Endothelial cell of umbilical vein (primary cell): ENCODE data around the gene PLEKHJ1. TPM values are rescaled to one million over a fixed set of nuclear protein-coding genes. Genes with fewer than 3 reads are reported as not detected.

Experiments used
- BruUV-seq: library from RNA; stranded (reverse); fragments of 400-500 nt; replicated peaks from 2 replicates; lab custom pipeline; 2021; lab: Mats Ljungman, UMichigan
- CTCF ChIA-PET: fragments of 300-600, 350-600 bp; sonication (Branson Sonifier 250); formaldehyde crosslinking; loops from one replicate; lab custom pipeline; 2021; ENCODE audit warnings: antibody characterized with exemption, inconsistent platforms; lab: Charles Lee
- POLR2A ChIA-PET: fragments of 300-600, 350-600 bp; sonication (Branson Sonifier 250); formaldehyde crosslinking; loops from one replicate; lab custom pipeline; 2021; ENCODE audit warnings: antibody characterized with exemption, inconsistent platforms; lab: Charles Lee
- DNase-seq: peaks from one replicate; pipeline ENCODE4 v3.0.0-alpha.2; 2011; ENCODE audit warnings: low read depth, low spot score
- FAIRE-seq: peaks from 2 replicates; lab custom pipeline; 2011; peaks lifted over from hg19 to GRCh38; lab: Jason Lieb, UNC
- H2AFZ ChIP-seq: 2 replicates; pipeline ENCODE4 v1.6.0; 2012; ENCODE audit warnings: low read depth, low read length, control low read depth, inconsistent platforms
- H3K27ac ChIP-seq: 2 replicates; pipeline ENCODE4 v1.5.1; 2011; ENCODE audit warnings: low read depth, mild to moderate bottlenecking, control low read depth, low read length, moderate library complexity; ENCODE audit not compliant: insufficient read depth
- H3K27me3 ChIP-seq, 2 experiments: 2 replicates each; pipeline versions ENCODE4 v1.6.0 to v1.6.1; 2011; ENCODE audit warnings: low read length in 2 of 2, mixed read lengths in 1 of 2; ENCODE audit not compliant: control insufficient read depth in 2 of 2, insufficient read depth in 2 of 2
- H3K36me3 ChIP-seq, 2 experiments: 2 replicates in 1 of 2; 3 replicates in 1 of 2; pipeline ENCODE4 v1.5.1; 2011; ENCODE audit warnings: low read length in 2 of 2, mild to moderate bottlenecking in 1 of 2, moderate library complexity in 1 of 2; ENCODE audit not compliant: control insufficient read depth in 2 of 2, insufficient read depth in 2 of 2; ENCODE audit errors: extremely low read depth in 1 of 2
- H3K4me1 ChIP-seq: 3 replicates; pipeline ENCODE4 v1.5.1; 2011; ENCODE audit warnings: mild to moderate bottlenecking, low read length; ENCODE audit not compliant: control insufficient read depth, insufficient read depth; ENCODE audit errors: extremely low read depth
- H3K4me2 ChIP-seq: 2 replicates; pipeline ENCODE4 v1.6.1; 2011; ENCODE audit warnings: low read length, control low read depth, mixed read lengths; ENCODE audit not compliant: insufficient read depth
- H3K4me3 ChIP-seq, 3 experiments: fragments of 200-600 bp in 1 of 3; sonication (generic), shearing (Covaris generic) in 1 of 3; replicated peaks in 1 of 3; 2 replicates each; pipeline ENCODE4 v1.5.1; 2011 to 2016; ENCODE audit warnings: control low read depth in 3 of 3, low read length in 3 of 3, mild to moderate bottlenecking in 2 of 3, inconsistent platforms in 1 of 3, low read depth in 1 of 3, moderate library complexity in 1 of 3; ENCODE audit not compliant: insufficient read depth in 1 of 3
- H3K79me2 ChIP-seq: 2 replicates; pipeline ENCODE4 v1.6.0; 2012; ENCODE audit warnings: low read length, inconsistent platforms; ENCODE audit not compliant: control insufficient read depth, insufficient read depth
- H3K9ac ChIP-seq: replicated peaks from 2 replicates; pipeline ENCODE3; 2011; ENCODE audit warnings: low read length, control low read depth; ENCODE audit not compliant: insufficient read depth; ENCODE audit errors: extremely low read depth
- H3K9me1 ChIP-seq: replicated peaks from 3 replicates; pipeline ENCODE4 v1.6.0; 2011; ENCODE audit warnings: mild to moderate bottlenecking, low read length; ENCODE audit not compliant: control insufficient read depth, insufficient read depth; ENCODE audit errors: extremely low read depth
- H3K9me3 ChIP-seq: replicated peaks from 2 replicates; pipeline ENCODE4 v1.5.1; 2012; ENCODE audit warnings: low read length, inconsistent platforms; ENCODE audit not compliant: control insufficient read depth, insufficient read depth
- H4K20me1 ChIP-seq: replicated peaks from 2 replicates; pipeline ENCODE3; 2011; ENCODE audit warnings: mild to moderate bottlenecking, low read length; ENCODE audit not compliant: control insufficient read depth, insufficient read depth; ENCODE audit errors: extremely low read depth
- EZH2 ChIP-seq: IDR thresholded peaks from 2 replicates; pipeline ENCODE4 v1.6.1; 2012; ENCODE audit warnings: borderline replicate concordance, low read depth, mild to moderate bottlenecking, moderate library complexity, low read length, inconsistent platforms; ENCODE audit not compliant: severe bottlenecking
- FOS ChIP-seq: IDR thresholded peaks from 2 replicates; pipeline ENCODE4 v1.6.1; 2011; ENCODE audit warnings: mild to moderate bottlenecking, low read length, moderate library complexity, borderline replicate concordance; ENCODE audit not compliant: insufficient read depth
- GATA2 ChIP-seq: IDR thresholded peaks from 2 replicates; pipeline ENCODE4 v1.7.0; 2011; ENCODE audit warnings: low read depth, mild to moderate bottlenecking, moderate library complexity, mixed read lengths, low read length; ENCODE audit not compliant: insufficient read length, insufficient read depth
- JUN ChIP-seq: IDR thresholded peaks from 2 replicates; pipeline ENCODE4 v1.6.1; 2011; ENCODE audit warnings: borderline replicate concordance, low read depth; ENCODE audit not compliant: insufficient read length, insufficient read depth
- MAX ChIP-seq: IDR thresholded peaks from 2 replicates; pipeline ENCODE4 v1.6.1; 2011; ENCODE audit not compliant: insufficient read depth, insufficient read length
- MYC ChIP-seq: IDR thresholded peaks from one replicate; pipeline ENCODE4 v1.6.1; 2011; ENCODE audit warnings: mild to moderate bottlenecking, low read depth, low read length
- POLR2A ChIP-seq: IDR thresholded peaks from 2 replicates; pipeline ENCODE4 v1.6.1; 2012; ENCODE audit warnings: low read depth, mild to moderate bottlenecking, control low read depth, low read length
- POLR2AphosphoS5 ChIP-seq: IDR thresholded peaks from 2 replicates; pipeline ENCODE4 v1.6.1; 2012; ENCODE audit warnings: low read depth, mild to moderate bottlenecking, control low read depth, low read length, moderate library complexity; ENCODE audit not compliant: insufficient read depth
- dilution Hi-C: fragments of 300-500 bp; cut with MboI; formaldehyde crosslinking; loops from one replicate; pipeline ENCODE4 v1.15.0; 2019; ENCODE audit warnings: low sequenced_read_pairs; ENCODE audit not compliant: extremely low pct_ligation_motif_present
- intact Hi-C: fragments of 100-400 bp; cut with micrococcal nuclease; formaldehyde crosslinking; loops from one replicate; pipeline ENCODE4 v1.10.0; 2022
- polyA plus RNA-seq, 4 experiments: library from polyadenylated mRNA; depleted of rRNA in 3 of 4; stranded (reverse) in 3 of 4; unstranded in 1 of 4; fragments of >200 nt; gene quantifications; 2 replicates each; pipeline versions ENCODE4 v1.2.1 to v1.2.3, GENCODE V29; 2011 to 2012; ENCODE audit warnings: missing spikeins in 1 of 4
- total RNA-seq: library from RNA; stranded (reverse); gene quantifications from 2 replicates; pipeline ENCODE4 v1.2.3, GENCODE V29; 2021

Gene PLEKHJ1
- total and polyA plus RNA-seq, 2 donors (not counting 3 experiments of a cell fraction or from before 2014, with no cell fraction given), result 82.4 to 115 TPM

- Histone ChIP-seq H3K4me3 (no peak overlapping the region), H3K9ac (no peak overlapping the region), H3K27me3 (peaks cover 2 to 6% of the 10 kb centered on the region in 2 experiments), H3K27ac (no peak overlapping the region), H3K9me1 (no peaks in the 10 kb centered on the region), H3K4me2 (no peak overlapping the region), H2AFZ (no peak overlapping the region), H3K79me2 (no peaks in the 10 kb centered on the region), H3K4me1 (peaks cover 9% of the 10 kb centered on the region), H4K20me1 (no peaks in the 10 kb centered on the region), H3K9me3 (no peaks in the 10 kb centered on the region), H3K36me3 (no peaks in the 10 kb centered on the region)
- dilution Hi-C loops (no loop called here), intact Hi-C loops (no loop called here)
- DNase-seq (no peak), FAIRE-seq (no peak)
- CTCF ChIA-PET, result interaction anchor here (1.0 to 1.3 kb wide), 2 partner anchors 109 to 331 kb away, joined by 3 read pairs; no protein-coding TSS in a partner anchor
- no TSS peak for BruUV-seq
- TF ChIP-seq MAX (no peak), GATA2 (no peak), POLR2AphosphoS5 (no peak)
- POLR2A ChIA-PET, result no interaction called here
Measured at GRCh38 chr19:2282862-2283237, 46.7 kb upstream of the PLEKHJ1 start.

GRCh38 chr19:2282062-2282861 is 46.1 kb upstream of the PLEKHJ1 start, which contains the start of gene PEAK3:
Gene PEAK3, minus strand, starts transcription at chr19:2282175. Its CDS starts 1,244 bp downstream, at chr19:2280931.
- dilution Hi-C loops (no loop called here), intact Hi-C loops (no loop called here)
- no TSS peak for BruUV-seq
- Histone ChIP-seq H3K4me2 (no peak within 1 kb of the TSS), H3K9me3 (no peaks in the 10 kb centered on the region), H3K79me2 (no peaks in the 10 kb centered on the region), H3K27me3 (peaks cover 2 to 6% of the 10 kb centered on the region in 2 experiments), H3K27ac (no peak within 1 kb of the TSS), H3K4me3 (peak within 1 kb of the TSS in 1 of 3 experiments; percentile 1), H3K4me1 (peaks cover 9% of the 10 kb centered on the region), H2AFZ (peak within 1 kb of the TSS; percentile 46), H3K36me3 (no peaks in the 10 kb centered on the region), H4K20me1 (no peaks in the 10 kb centered on the region), H3K9ac (no peak within 1 kb of the TSS), H3K9me1 (no peaks in the 10 kb centered on the region)
- TF ChIP-seq EZH2 (peak; percentile 20), MYC (no peak), POLR2A (no peak), POLR2AphosphoS5 (no peak), FOS (no peak), JUN (no peak), MAX (no peak)
- POLR2A ChIA-PET, result interaction anchor here (0.7 kb wide), 1 partner anchor 12 kb away, joined by 9 read pairs; no protein-coding TSS in a partner anchor
- FAIRE-seq, result no peak
- CTCF ChIA-PET, result interaction anchor here (1.0 to 1.3 kb wide), 2 partner anchors 110 to 332 kb away, joined by 3 read pairs; no protein-coding TSS in a partner anchor
- DNase-seq, result peak; percentile 12
